Stomach smooth muscle (tissue), 2 donors: ENCODE measurements around the gene DDB1.

Experiments
- H3K27ac ChIP-seq: one replicate; pipeline ENCODE4 v1.7.0; 2013; ENCODE audit warnings: mild to moderate bottlenecking, low read length, inconsistent platforms
- H3K27me3 ChIP-seq, 2 donors: one replicate each; pipeline ENCODE4 v1.7.0; 2013; ENCODE audit warnings: low read length in 2 of 2; ENCODE audit not compliant: insufficient read depth in 2 of 2, control insufficient read depth in 1 of 2
- H3K36me3 ChIP-seq, 2 donors: one replicate each; pipeline ENCODE4 v1.7.0; 2013; ENCODE audit warnings: low read length in 2 of 2; ENCODE audit not compliant: control insufficient read depth in 2 of 2, insufficient read depth in 2 of 2
- H3K4me1 ChIP-seq: one replicate; pipeline ENCODE4 v1.7.0; 2013; ENCODE audit warnings: low read length; ENCODE audit not compliant: control insufficient read depth, insufficient read depth
- H3K4me3 ChIP-seq, 2 donors: one replicate each; pipeline ENCODE4 v1.7.0; 2013; ENCODE audit warnings: low read length in 2 of 2
- H3K9ac ChIP-seq, 2 donors: one replicate each; pipeline ENCODE4 v1.7.0; 2013; ENCODE audit warnings: low read length in 2 of 2, mild to moderate bottlenecking in 1 of 2
- H3K9me3 ChIP-seq, 2 donors: one replicate each; pipeline ENCODE4 v1.7.0; 2013; ENCODE audit warnings: low read length in 2 of 2; ENCODE audit not compliant: control insufficient read depth in 2 of 2
- donor health status: healthy.
- donor health status: Pancreatic carcinoma.

The DDB1 gene

DNA sequence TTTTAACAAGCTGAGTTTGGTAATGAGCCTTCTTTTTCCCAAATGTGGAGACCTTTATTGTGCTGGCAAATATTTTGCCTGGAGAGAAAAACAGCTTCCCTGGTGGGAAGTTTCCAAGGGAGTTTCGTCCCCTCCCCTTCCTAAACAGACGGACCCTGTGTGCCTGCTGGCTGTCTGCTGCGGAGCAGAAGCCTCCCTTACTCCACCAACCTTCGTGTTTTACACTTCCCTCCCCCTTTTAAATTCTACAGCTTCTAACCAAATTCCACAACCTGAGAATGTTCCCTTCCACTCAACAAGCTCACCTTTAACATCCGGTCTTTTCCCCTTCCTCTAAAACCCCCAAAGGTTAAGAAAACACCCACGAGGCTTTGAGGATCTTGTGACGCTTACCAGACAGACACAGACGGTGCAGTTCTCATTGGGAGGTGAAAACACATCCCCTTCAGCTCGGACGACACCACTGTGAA is 54.9 kb downstream of the DDB1 start:
- H3K36me3 ChIP-seq, result no peaks in the 10 kb centered on the region
- H3K4me1 ChIP-seq, result no peaks in the 10 kb centered on the region
- no peak overlapping the region for H3K9ac ChIP-seq
- no peak overlapping the region for H3K4me3 ChIP-seq
- H3K27ac ChIP-seq, result no peak overlapping the region
- peaks cover 6 to 8% of the 10 kb centered on the region in 2 donors for H3K27me3 ChIP-seq
- no peaks in the 10 kb centered on the region for H3K9me3 ChIP-seq

DNA sequence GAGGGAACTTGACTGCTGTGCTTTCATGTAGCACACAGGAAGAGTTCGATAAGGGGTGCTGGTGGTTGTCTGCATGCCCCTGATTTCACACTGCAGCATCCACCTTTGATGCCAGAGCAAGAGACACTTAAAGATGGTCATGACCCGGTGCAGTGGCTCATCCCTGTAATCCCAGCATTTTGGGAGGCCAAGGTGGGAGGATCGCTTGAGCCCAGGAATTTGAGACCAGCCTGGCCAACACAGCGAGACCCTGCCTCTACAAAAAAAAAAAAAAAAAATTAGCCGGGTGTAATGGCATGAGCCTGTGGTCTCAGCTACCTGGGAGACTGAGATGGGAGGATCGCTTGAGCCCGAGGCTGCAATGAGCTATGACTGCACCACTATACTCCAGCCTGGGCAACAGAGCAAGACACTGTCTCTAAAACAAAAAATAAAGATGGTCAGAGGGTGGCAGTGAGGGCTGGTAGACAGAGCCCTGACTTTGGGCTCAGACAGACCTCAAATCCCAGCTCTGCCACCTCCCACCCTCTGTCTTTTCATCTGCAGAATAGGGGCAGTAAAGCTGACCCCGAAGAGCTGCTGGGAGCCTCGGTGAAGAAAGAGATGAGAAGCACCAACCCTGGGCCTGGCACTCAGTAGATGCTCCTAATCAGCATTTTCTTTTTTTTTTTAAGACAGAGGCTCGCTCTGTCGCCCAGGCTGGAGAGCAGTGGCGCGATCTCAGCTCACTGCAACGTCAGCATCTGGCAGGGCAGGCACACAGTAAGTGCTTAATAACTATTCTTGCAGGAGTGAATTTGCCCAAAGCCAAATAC is 55.5 kb downstream of the DDB1 start:
- Histone ChIP-seq H3K9ac (no peak overlapping the region), H3K36me3 (no peaks in the 10 kb centered on the region), H3K4me3 (no peak overlapping the region), H3K27ac (no peak overlapping the region), H3K27me3 (peaks cover 6 to 8% of the 10 kb centered on the region in 2 donors), H3K9me3 (no peaks in the 10 kb centered on the region), H3K4me1 (no peaks in the 10 kb centered on the region)

DNA sequence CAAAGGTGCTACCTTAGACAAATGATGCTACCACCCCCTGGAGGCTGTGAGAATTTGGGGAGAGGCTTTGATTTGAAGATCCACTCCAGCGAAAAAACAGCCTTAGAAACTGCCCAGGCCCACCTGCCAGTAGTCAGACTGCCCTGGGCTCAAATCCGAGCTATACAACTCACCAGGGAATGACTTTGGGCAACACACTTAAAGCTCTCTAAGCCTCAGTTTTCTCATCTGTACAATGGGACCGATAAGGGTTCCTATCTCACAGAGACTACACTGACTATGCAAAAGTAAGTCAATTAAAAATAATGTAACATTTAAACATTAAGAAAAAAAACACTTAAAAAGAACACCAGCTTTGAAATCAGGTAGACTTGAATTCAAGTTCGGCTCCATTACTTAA is 57.7 kb downstream of the DDB1 start:
- H3K4me1 ChIP-seq, result no peaks in the 10 kb centered on the region
- H3K27ac ChIP-seq, result no peak overlapping the region
- H3K9me3 ChIP-seq, result no peaks in the 10 kb centered on the region
- H3K4me3 ChIP-seq, result no peak overlapping the region
- no peaks in the 10 kb centered on the region for H3K36me3 ChIP-seq
- H3K9ac ChIP-seq, result no peak overlapping the region
- peaks cover 0 to 4% of the 10 kb centered on the region in 2 donors for H3K27me3 ChIP-seq

DNA sequence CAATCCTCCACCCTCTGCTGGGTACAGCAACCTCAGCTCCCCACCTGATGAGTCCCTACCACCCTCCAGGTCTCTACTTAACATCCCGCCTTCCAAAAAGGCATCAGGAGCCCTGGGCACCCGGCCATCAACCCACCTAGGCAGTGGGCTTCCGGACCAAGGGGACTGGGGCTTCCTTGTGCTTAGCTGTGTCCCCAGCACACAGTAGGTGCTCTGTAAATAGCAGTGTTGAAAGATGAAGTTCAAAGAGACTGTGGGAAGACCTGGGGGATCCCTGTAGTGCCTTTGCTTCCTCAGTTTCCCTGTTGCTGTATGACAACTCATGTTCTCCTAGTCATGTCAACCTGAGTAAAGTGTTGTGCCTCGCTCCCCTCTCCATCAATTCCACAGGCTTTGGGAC is 58.8 kb downstream of the DDB1 start:
- H3K9me3 ChIP-seq, result no peaks in the 10 kb centered on the region
- H3K36me3 ChIP-seq, result no peaks in the 10 kb centered on the region
- no peak overlapping the region for H3K4me3 ChIP-seq
- H3K27ac ChIP-seq, result no peak overlapping the region
- H3K27me3 ChIP-seq, result peaks cover 0 to 4% of the 10 kb centered on the region in 2 donors
- no peak overlapping the region for H3K9ac ChIP-seq
- no peaks in the 10 kb centered on the region for H3K4me1 ChIP-seq

DNA sequence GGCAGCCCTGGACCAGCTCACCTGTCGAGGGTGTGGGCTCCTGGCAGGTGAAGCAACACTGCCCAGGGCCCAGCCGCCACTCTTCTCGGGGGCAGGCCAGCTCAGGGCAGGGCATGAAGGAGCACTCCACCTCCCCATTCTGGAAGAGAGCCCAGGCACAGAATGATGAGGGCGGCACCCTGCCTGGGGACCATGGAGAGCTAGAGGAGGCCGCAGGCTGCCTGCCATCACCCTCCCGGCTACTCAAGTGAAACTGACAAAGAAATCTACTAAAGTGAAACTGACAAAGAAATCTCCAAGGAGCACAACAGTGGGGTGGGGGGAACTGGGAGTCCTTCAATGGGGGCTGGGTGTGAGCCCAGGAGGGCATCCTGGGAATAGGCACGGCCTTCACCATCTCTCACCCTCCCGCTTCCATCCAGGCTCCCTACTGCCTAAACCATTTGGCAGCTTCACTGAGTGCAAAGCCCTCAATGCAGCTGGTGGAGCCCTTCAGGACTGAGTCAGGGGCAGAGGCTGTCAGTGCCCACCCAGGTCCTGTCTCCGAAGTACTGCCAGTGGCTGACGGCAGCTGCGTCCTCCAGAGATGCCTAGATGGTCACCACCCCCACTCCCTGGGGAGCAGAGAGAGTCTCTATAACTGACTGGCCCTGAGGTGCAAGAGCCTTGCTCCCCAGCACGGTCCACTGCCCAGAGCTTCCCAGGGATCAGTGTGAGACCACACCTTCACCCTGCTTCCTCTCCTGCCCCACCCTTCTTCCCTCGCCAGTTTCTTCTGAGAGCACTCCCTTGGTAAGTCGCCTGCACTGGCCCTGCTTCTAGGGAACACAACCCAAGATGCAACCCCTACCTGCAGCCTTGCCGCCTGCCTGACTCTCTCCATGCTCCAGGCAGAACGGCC is 59.5 kb downstream of the DDB1 start:
- H3K27ac ChIP-seq, result no peak overlapping the region
- H3K4me1 ChIP-seq, result no peaks in the 10 kb centered on the region
- H3K36me3 ChIP-seq, result no peaks in the 10 kb centered on the region
- no peak overlapping the region for H3K9ac ChIP-seq
- H3K27me3 ChIP-seq, result peaks cover 0 to 3% of the 10 kb centered on the region in 2 donors
- no peak overlapping the region for H3K4me3 ChIP-seq
- no peaks in the 10 kb centered on the region for H3K9me3 ChIP-seq

DNA sequence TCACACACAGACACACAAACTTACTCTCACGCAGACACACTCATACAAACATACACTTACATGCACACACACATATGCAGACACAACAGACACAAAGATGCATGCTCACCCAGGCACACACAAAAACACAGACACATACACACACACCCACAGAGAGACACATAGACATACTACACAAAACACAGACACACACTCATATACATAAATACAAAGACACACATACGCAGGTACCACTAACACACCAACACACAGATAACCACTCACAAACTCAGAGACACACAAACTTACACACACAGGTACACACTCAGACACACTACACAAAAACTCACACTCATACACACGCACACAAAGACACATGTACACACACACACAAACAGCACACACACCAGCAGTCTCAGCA is 60.2 kb downstream of the DDB1 start:
- H3K4me3 ChIP-seq, result no peak overlapping the region
- no peak overlapping the region for H3K9ac ChIP-seq
- no peaks in the 10 kb centered on the region for H3K36me3 ChIP-seq
- no peaks in the 10 kb centered on the region for H3K9me3 ChIP-seq
- peaks cover 0 to 3% of the 10 kb centered on the region in 2 donors for H3K27me3 ChIP-seq
- H3K4me1 ChIP-seq, result no peaks in the 10 kb centered on the region
- no peak overlapping the region for H3K27ac ChIP-seq

DNA sequence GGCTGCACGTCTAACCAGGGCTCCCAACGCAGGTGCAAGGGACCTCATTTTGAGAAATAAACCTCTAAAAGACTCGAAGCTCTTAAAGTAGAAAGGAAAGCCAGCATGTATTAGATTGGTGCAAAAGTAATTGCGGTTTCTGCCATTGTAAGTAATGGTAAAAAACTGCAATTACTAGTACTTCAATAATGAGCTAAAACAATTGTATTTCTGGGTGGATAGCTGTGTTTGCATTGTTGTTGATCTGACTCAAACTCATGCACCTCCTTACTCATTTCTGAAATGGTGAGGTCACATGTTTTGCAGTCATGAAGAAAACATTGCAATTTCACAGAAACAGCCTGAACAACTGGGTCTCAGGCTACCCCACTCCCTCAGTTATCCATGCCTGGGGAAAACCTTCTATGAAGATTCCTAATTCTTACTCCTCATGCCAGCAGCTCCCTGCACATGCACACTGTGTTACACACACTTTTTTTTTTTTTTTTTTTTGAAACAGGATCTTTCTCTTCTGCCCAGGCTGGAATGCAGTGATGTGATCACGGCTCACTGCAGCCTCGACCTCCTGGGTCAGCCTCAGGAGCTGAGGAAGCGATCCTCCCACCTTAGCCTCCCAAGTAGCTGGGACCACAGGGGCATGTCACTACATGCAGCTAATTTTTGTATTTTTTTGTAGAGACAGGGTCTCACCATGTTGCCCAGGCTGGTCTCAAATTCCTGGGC is 62.4 kb downstream of the DDB1 start:
- no peak overlapping the region for H3K27ac ChIP-seq
- H3K4me3 ChIP-seq, result no peak overlapping the region
- H3K4me1 ChIP-seq, result no peaks in the 10 kb centered on the region
- no peaks in the 10 kb centered on the region for H3K9me3 ChIP-seq
- no peak overlapping the region for H3K9ac ChIP-seq
- H3K36me3 ChIP-seq, result no peaks in the 10 kb centered on the region
- peaks cover 0 to 3% of the 10 kb centered on the region in 2 donors for H3K27me3 ChIP-seq

DNA sequence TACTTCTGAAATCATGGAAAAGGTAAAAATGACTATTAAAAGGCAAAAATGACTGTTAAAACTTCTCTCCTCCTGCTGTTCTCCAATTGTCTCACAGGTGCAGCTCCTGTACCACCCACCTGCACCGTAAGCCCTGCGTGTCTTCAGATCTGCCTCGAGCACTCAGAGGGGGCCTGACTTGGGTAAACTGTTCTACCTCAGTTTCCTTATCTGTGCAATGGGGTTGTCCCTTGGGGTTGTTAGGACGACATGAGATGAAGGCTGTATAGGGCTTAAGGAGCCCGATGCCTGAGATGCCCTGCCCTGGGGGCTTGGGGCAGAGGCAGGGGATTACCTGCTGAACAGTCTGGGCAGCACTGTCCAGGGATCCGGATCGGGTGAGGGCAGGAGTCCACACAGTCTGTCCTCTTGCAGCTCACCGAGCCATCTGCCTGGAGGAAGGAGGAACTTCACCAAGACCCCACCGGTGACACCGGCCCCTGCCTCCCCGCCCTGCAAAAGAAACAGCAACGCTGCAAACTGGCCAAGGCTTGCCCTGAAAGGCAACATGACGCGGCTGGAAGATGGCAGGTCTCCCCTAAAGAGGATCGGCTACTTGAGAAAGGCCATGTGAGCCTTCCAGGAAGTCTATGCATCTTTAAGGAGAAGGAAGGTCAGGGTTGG is 64.2 kb downstream of the DDB1 start:
- no peaks in the 10 kb centered on the region for H3K36me3 ChIP-seq
- no peak overlapping the region for H3K4me3 ChIP-seq
- H3K9me3 ChIP-seq, result no peaks in the 10 kb centered on the region

DNA sequence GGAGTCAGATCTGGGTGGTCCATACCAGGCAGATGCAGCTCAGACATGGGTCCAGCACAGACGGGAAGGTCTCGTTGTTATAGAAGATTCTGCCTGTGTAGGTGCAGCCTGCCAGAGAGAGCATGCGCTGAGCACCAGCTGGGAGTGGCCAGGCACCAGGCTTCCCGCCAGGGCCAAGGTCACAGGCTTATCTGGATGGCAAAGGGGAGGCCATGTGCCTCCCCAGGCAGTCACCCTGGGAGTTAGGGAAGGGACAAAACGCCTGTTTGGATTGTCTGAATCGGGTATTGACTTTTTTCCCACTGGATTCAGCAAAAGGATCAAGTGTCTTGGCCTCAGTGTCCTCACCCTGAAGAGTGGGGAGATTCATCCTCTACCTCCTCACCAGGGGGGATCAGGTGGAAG is 65.5 kb downstream of the DDB1 start:
- no peak overlapping the region for H3K4me3 ChIP-seq
- no peaks in the 10 kb centered on the region for H3K36me3 ChIP-seq
- H3K27me3 ChIP-seq, result no peaks in the 10 kb centered on the region
- no peak overlapping the region for H3K27ac ChIP-seq
- H3K4me1 ChIP-seq, result no peaks in the 10 kb centered on the region
- no peak overlapping the region for H3K9ac ChIP-seq
- no peaks in the 10 kb centered on the region for H3K9me3 ChIP-seq

More for the DNA sequence above, 64.2 kb downstream of the DDB1 start:
- Histone ChIP-seq H3K4me1 (no peaks in the 10 kb centered on the region), H3K27me3 (peaks cover 0 to under 1% of the 10 kb centered on the region in 2 donors), H3K27ac (no peak overlapping the region), H3K9ac (no peak overlapping the region)

DNA sequence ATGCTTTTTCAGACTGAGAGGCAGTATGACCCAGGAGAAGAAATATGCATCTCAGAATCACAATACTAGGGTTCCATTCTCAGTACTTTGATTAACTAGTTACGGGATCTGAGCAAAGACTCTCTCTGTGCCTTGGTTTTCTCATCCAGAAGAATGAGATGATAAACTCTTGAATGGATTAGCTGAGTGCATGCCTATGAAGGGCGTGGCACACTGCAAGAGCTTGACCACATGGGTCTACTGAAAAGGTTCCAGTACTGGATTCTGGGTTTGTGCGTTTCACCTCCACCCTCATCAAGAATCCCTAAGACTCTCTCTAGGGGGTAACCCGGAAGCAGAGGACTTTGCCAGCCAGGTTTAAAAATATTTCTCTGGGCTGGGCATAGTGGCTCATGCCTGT is 66.3 kb downstream of the DDB1 start:
- Histone ChIP-seq H3K9me3 (no peaks in the 10 kb centered on the region), H3K27ac (no peak overlapping the region), H3K9ac (no peak overlapping the region), H3K36me3 (no peaks in the 10 kb centered on the region), H3K27me3 (no peaks in the 10 kb centered on the region), H3K4me1 (no peaks in the 10 kb centered on the region), H3K4me3 (no peak overlapping the region)
